Neural progenitor cell (in vitro differentiated cells): ENCODE results near the gene DYSF.

Source experiments
- CTCF ChIP-seq: fragments of 200-600 bp; sonication (generic); IDR thresholded peaks from 2 replicates; pipeline ENCODE4 v1.5.1; 2017; ENCODE audit warnings: antibody characterized with exemption, mild to moderate bottlenecking
- EZH2 ChIP-seq: fragments of 200-600 bp; sonication (generic); IDR thresholded peaks from 2 replicates; pipeline ENCODE4 v1.6.1; 2017; ENCODE audit warnings: antibody characterized with exemption, mild to moderate bottlenecking, moderate library complexity
- EZH2phosphoT487 ChIP-seq: fragments of 200-600 bp; sonication (generic); IDR thresholded peaks from 2 replicates; pipeline ENCODE4 v1.6.1; 2017; ENCODE audit warnings: antibody characterized with exemption

- TF ChIP-seq EZH2phosphoT487, result no peak
- TF ChIP-seq CTCF, result no peak
- TF ChIP-seq EZH2, result no peak
Observed at GRCh38 chr2:71528131-71528591, 74.8 kb downstream of the DYSF start.
